Neural cell (in vitro differentiated cells): ENCODE data around the gene MAP1LC3B. TPM values are rescaled to one million over a fixed set of nuclear protein-coding genes. Genes with fewer than 3 reads are reported as not detected.

Experiments
- H2AFZ ChIP-seq: fragments of 200-600, 300-800 bp; sonication (generic), shearing (Covaris generic); 2 replicates; pipeline ENCODE4 v1.6.0; 2014; ENCODE audit warnings: low read depth, mild to moderate bottlenecking, antibody characterized with exemption, low read length, moderate library complexity
- H3F3A ChIP-seq: fragments of 200-600 bp; shearing (Covaris generic); 2 replicates; pipeline ENCODE4 v1.6.1; 2016; ENCODE audit warnings: mild to moderate bottlenecking, moderate library complexity, mixed read lengths, antibody characterized with exemption, low read length; ENCODE audit not compliant: insufficient read depth, poor library complexity, severe bottlenecking
- H3K27ac ChIP-seq: fragments of 200-600, 300-800 bp; sonication (generic), shearing (Covaris generic); 2 replicates; pipeline ENCODE4 v1.5.1; 2014; ENCODE audit warnings: mild to moderate bottlenecking, low read length, moderate library complexity
- H3K27me3 ChIP-seq: fragments of 300-800, 200-600 bp; sonication (generic), shearing (Covaris generic); 2 replicates; pipeline ENCODE4 v1.6.0; 2014; ENCODE audit warnings: mild to moderate bottlenecking, low read depth, low read length, moderate library complexity; ENCODE audit not compliant: insufficient read depth
- H3K36me3 ChIP-seq: fragments of 300-800, 200-600 bp; sonication (generic), shearing (Covaris generic); 2 replicates; pipeline ENCODE4 v1.5.1; 2014; ENCODE audit warnings: mild to moderate bottlenecking, antibody characterized with exemption, low read length, moderate library complexity; ENCODE audit not compliant: insufficient read depth
- H3K4me2 ChIP-seq: fragments of 300-800, 200-600 bp; sonication (generic), shearing (Covaris generic); 2 replicates; pipeline ENCODE4 v1.6.0; 2014; ENCODE audit warnings: mild to moderate bottlenecking, low read length
- H3K4me3 ChIP-seq: fragments of 300-800, 200-600 bp; sonication (generic), shearing (Covaris generic); 2 replicates; pipeline ENCODE4 v1.5.1; 2014; ENCODE audit warnings: mild to moderate bottlenecking, low read length, moderate library complexity
- H3K79me2 ChIP-seq: fragments of 200-600 bp; shearing (Covaris generic); replicated peaks from 2 replicates; pipeline ENCODE4 v1.6.0; 2014; ENCODE audit warnings: mild to moderate bottlenecking, low read length, moderate library complexity; ENCODE audit not compliant: insufficient read depth
- H3K9ac ChIP-seq: fragments of 300-800, 200-600 bp; sonication (generic), shearing (Covaris generic); 2 replicates; pipeline ENCODE4 v1.6.1; 2016; ENCODE audit warnings: mild to moderate bottlenecking, low read length, mixed read lengths
- H3K9me2 ChIP-seq: fragments of 200-600 bp; shearing (Covaris generic); 2 replicates; pipeline ENCODE4 v1.6.1; 2016; ENCODE audit warnings: mild to moderate bottlenecking, low read length, mixed read lengths; ENCODE audit not compliant: insufficient read depth
- H3K9me3 ChIP-seq: fragments of 200-600, 300-800 bp; sonication (generic), shearing (Covaris generic); 2 replicates; pipeline ENCODE4 v1.6.1; 2016; ENCODE audit warnings: mild to moderate bottlenecking, mixed run types, low read length, moderate library complexity, mixed read lengths
- H4K20me1 ChIP-seq: fragments of 200-600 bp; shearing (Covaris generic); 2 replicates; pipeline ENCODE4 v1.6.1; 2016; ENCODE audit warnings: mild to moderate bottlenecking, mixed run types; ENCODE audit not compliant: insufficient read depth
- EP300 ChIP-seq: fragments of 450-650 bp; conservative IDR thresholded peaks from 2 replicates; pipeline ENCODE4 v1.6.1; 2014; ENCODE audit warnings: antibody characterized with exemption, mild to moderate bottlenecking, moderate library complexity; ENCODE audit not compliant: poor library complexity, severe bottlenecking
- EZH2 ChIP-seq: fragments of 200-600, 300-800 bp; shearing (Covaris generic), sonication (generic); IDR thresholded peaks from 2 replicates; pipeline ENCODE4 v1.6.1; 2014; ENCODE audit warnings: antibody characterized with exemption, low read length, borderline replicate concordance, mild to moderate bottlenecking; ENCODE audit not compliant: insufficient read depth, poor library complexity, severe bottlenecking
- MXI1 ChIP-seq: fragments of 450-650 bp; conservative IDR thresholded peaks from 2 replicates; pipeline ENCODE4 v1.6.1; 2014; ENCODE audit warnings: antibody characterized with exemption, mild to moderate bottlenecking; ENCODE audit not compliant: poor library complexity, severe bottlenecking
- POLR2AphosphoS5 ChIP-seq: IDR thresholded peaks from 2 replicates; pipeline ENCODE4 v1.6.1; 2012
- RAD21 ChIP-seq: fragments of 450-650 bp; conservative IDR thresholded peaks from 2 replicates; pipeline ENCODE4 v1.6.1; 2014; ENCODE audit warnings: antibody characterized with exemption, mild to moderate bottlenecking, moderate library complexity
- REST ChIP-seq: IDR thresholded peaks from 2 replicates; pipeline ENCODE4 v1.6.1; 2012; ENCODE audit warnings: borderline replicate concordance
- SMC3 ChIP-seq: fragments of 450-650 bp; conservative IDR thresholded peaks from 2 replicates; pipeline ENCODE4 v1.6.1; 2014; ENCODE audit warnings: antibody characterized with exemption, mild to moderate bottlenecking, moderate library complexity; ENCODE audit not compliant: poor library complexity
- TAF1 ChIP-seq: IDR thresholded peaks from 2 replicates; pipeline ENCODE4 v1.6.1; 2012; ENCODE audit warnings: low read depth
- polyA plus RNA-seq: library from polyadenylated mRNA; depleted of rRNA; stranded (reverse); fragments of >200 nt; gene quantifications from 2 replicates; pipeline ENCODE4 v1.2.3, GENCODE V29; 2014
- TF ChIP-seq, protein P1 (sequence below): fragments of 450-650 bp; IDR thresholded peaks from 2 replicates; pipeline ENCODE4 v1.5.1; 2014; ENCODE audit warnings: antibody characterized with exemption, mild to moderate bottlenecking, moderate library complexity; ENCODE audit not compliant: poor library complexity, severe bottlenecking

Gene MAP1LC3B
- polyA plus RNA-seq, 1 donor from 2014 or later, result 73.1 TPM

GRCh38 chr16:87412371-87412995, 20.3 kb downstream of the MAP1LC3B start:
- Histone ChIP-seq H4K20me1 (no peaks in the 10 kb centered on the region), H3K36me3 (no peaks in the 10 kb centered on the region), H3K9me3 (no peaks in the 10 kb centered on the region), H3K27ac (no peak overlapping the region), H3K79me2 (no peaks in the 10 kb centered on the region), H2AFZ (no peak overlapping the region), H3F3A (no peaks in the 10 kb centered on the region), H3K4me2 (no peak overlapping the region), H3K9ac (no peak overlapping the region), H3K9me2 (no peaks in the 10 kb centered on the region), H3K4me3 (no peak overlapping the region), H3K27me3 (no peaks in the 10 kb centered on the region)
- no peak for TF ChIP-seq RAD21
- TF ChIP-seq REST, result no peak
- TF ChIP-seq EP300, result no peak
- TF ChIP-seq SMC3, result no peak
- TF ChIP-seq POLR2AphosphoS5, result no peak
- no peak for TF ChIP-seq EZH2
- TF ChIP-seq, protein P1, sequence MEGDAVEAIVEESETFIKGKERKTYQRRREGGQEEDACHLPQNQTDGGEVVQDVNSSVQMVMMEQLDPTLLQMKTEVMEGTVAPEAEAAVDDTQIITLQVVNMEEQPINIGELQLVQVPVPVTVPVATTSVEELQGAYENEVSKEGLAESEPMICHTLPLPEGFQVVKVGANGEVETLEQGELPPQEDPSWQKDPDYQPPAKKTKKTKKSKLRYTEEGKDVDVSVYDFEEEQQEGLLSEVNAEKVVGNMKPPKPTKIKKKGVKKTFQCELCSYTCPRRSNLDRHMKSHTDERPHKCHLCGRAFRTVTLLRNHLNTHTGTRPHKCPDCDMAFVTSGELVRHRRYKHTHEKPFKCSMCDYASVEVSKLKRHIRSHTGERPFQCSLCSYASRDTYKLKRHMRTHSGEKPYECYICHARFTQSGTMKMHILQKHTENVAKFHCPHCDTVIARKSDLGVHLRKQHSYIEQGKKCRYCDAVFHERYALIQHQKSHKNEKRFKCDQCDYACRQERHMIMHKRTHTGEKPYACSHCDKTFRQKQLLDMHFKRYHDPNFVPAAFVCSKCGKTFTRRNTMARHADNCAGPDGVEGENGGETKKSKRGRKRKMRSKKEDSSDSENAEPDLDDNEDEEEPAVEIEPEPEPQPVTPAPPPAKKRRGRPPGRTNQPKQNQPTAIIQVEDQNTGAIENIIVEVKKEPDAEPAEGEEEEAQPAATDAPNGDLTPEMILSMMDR, result no peak
- no peak for TF ChIP-seq MXI1
- TF ChIP-seq TAF1, result no peak

GRCh38 chr16:87412996-87413421, 20.9 kb downstream of the MAP1LC3B start:
- Histone ChIP-seq H3K9me3 (no peaks in the 10 kb centered on the region), H3K27me3 (no peaks in the 10 kb centered on the region), H3K9me2 (no peaks in the 10 kb centered on the region), H3K9ac (no peak overlapping the region), H3K79me2 (no peaks in the 10 kb centered on the region), H3K4me3 (no peak overlapping the region), H3F3A (no peaks in the 10 kb centered on the region), H3K4me2 (no peak overlapping the region), H4K20me1 (no peaks in the 10 kb centered on the region), H3K36me3 (no peaks in the 10 kb centered on the region), H2AFZ (no peak overlapping the region), H3K27ac (no peak overlapping the region)
- TF ChIP-seq RAD21 (no peak), POLR2AphosphoS5 (no peak), EZH2 (no peak), SMC3 (no peak), TAF1 (no peak), EP300 (no peak), REST (no peak), MXI1 (no peak)
- TF ChIP-seq, protein P1, result no peak
